NCI-H510A (cell line): ENCODE results near the gene GPR152.

Experiments used
- DNase-seq: peaks from one replicate; lab custom pipeline; 2025; lab: John Stamatoyannopoulos, UW

Gene GPR152

GRCh38 chr11:67464411-67465188, 12.1 kb upstream of the GPR152 start:
- DNase-seq = peak; percentile 33

DNA sequence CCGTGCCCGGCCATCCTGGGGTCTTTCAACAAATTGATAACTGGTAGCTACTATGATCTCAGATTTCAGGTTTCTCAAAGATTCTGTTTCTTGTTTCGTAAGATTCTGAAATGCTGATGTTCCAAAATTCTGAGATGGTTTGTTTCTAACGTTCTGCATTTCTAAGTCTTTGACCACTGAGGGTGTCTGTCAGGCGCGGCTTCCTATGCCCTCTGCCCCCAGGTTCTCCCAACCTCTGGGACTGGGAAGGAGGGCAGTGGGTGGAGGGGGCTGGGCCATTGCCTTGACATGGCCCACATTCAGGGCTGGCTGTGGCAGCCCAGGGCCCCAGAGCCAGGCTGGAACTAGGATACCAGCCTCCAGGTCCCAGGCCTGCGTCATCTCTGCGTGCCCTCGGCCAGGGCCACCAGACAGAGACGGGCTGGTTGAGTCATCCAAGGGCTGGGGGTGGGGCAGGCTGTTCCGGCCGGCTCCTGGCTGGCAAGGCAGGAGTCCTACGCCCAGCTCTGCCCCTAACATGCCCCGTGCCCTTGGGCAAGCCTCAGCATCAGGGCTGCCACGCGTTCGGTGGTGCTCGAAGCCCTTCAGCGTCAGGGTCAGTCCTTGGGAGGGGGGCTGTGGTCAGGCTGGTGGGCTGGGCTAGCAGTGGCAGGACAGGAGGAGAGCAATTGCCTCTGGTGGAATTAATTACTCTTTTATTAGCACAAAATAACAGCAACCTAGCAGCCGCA, 11.3 kb upstream of the GPR152 start:
- no peak for DNase-seq

DNA sequence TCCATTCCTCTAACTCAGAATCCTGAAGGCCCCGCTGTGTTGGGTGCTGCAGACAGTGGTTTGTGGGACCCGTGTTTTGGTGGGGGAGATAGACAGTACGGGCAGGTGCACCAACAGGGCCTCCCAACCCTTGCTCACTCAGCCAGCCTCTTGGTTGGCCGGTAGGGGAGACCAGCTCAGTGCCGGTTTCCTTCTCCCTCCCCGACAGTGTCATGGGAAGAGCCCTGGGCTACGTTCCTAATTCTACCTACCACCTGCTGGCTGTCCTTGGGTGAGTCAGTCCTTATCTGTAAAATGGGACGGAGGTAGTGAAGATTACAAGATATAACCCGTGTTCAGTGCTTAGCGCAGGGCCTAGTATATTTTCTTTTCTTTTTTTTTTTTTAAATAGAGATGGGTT, 10.7 kb upstream of the GPR152 start:
- DNase-seq = no peak

- DNase-seq = no peak
Observed at GRCh38 chr11:67458266-67458665, 5.7 kb upstream of the GPR152 start.

DNA sequence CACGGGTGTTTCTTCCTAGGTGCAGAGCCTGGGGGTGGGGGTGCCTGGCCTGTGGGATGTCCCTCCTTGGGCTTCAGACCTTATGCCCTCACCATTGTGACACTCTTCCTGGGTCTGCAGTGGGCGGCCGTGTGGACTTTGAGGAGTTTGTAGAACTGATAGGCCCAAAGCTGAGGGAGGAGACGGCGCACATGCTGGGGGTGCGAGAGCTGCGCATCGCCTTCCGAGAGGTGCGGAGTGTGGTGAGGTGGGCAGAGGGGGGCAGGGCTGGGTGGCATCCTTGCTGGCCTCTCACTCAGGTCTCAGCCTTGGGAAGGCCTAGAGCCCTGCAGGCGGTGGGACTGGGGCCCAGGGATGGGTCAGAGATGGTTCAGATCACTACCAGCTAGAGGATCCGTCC, 4.9 kb upstream of the GPR152 start:
- no peak for DNase-seq

- no peak for DNase-seq
Observed at GRCh38 chr11:67456068-67456705, 3.7 kb upstream of the GPR152 start.

GRCh38 chr11:67455054-67455453, 2.5 kb upstream of the GPR152 start, which contains the start of gene CABP4:
Gene CABP4 (plus strand): TSS chr11:67455354. CDS start chr11:67455424, 70 bp downstream.
- DNase-seq = no peak

GRCh38 chr11:67453816-67454732, 1.5 kb upstream of the GPR152 start:
- DNase-seq = no peak

GRCh38 chr11:67451658-67451976, 912 bp downstream of the GPR152 start:
- no peak for DNase-seq

GRCh38 chr11:67450796-67451657, 1.5 kb downstream of the GPR152 start:
- no peak for DNase-seq

DNA sequence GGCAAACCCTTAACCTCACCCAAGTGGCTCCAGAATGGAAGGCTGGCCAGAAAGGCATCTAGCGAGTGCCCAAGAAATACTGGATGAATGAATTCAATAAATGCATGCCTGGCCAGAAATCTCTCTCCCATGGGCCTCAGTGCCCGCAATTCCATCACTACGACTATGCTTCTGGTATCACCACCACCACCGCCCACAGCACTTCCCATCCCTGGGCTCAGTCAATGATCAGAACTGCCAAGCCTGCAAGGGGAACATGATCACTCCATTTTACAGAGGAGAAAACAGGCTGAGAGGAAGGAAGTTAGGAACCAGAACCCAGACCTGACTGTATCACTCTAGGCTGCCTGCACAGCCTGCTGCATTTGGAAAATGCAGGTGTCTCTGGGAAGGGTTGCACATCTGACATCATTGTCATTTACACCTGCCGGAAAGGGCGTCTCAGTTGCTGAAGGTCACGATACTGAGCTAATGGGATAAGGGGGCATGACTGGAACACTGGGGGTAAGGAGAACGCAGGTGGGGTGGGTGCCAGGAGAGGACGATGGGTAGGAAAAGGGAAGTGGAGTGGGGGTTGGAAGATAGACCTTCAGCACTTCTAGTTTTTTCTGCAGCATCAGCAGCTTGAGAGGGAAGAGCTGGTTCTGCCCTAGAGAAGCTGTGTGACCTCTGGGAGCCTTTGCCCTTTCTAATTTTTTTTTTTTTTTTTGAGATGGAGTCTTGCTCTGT, 3.2 kb downstream of the GPR152 start:
- DNase-seq = peak; percentile 53

GRCh38 chr11:67448220-67448609, 4.3 kb downstream of the GPR152 start:
- DNase-seq = no peak

DNA sequence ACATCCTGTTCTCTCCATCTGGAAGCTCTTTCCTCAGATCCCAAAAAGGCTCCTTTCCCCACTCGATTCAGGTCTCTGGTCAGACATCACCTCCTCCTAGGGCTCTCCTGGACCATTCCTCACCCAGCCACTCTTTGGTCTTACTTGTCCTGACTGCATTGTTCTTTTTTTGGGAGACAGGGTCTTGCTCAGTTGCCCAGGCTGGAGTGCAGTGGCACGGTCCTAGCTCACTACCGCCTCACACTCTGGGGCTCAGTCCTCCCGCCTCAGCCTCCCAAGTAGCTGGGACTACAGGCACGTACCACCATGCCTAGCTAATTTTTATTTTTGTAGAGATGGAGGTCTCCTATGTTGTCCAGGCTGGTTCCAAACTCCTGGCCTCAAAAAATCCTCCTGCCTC, 7.0 kb downstream of the GPR152 start:
- DNase-seq = no peak

DNA sequence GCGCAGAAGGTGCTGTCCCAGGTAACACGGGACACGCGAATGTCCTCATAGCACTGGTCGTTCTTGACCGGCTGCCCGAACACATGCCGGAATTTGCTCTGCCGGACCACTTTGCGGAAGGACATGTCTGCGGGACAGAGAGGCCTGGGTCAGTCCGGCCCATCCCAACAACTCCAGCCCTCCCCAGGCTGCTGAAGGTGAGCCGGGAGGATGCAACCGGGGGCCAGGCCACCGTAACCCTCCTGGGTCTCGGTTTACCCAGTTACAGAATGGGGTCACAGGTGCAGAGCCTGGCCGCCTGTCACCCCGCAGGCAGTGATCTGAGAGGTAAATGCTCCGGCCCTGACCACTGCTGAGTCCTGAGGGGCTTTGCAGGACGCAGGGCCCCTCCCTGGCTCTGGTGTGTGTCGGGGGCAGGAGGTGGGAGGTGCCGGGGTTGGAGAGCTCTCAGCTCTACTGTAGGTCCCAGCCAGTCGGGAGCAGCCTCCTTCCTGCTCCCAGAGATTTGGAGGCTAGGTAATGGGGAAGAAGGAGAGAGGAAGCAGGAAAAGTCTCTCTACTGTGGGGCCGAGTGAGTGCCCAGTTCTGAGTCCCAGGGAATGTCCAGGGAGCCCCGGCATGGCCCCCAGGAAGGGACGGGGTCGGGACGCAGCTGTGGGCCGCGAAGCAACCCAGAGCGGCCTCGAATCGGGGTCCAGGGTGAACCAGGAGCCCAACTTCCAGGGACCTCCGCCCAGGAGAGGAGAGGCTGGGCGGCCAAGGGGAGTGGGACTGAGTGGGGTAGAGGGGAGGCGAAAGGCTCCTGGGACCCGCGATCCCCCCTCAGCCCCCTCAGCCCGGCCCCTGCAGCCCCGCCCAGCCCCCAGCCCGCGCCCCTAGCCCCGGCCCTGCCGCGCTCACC, 9.8 kb downstream of the GPR152 start:
- DNase-seq = no peak

DNA sequence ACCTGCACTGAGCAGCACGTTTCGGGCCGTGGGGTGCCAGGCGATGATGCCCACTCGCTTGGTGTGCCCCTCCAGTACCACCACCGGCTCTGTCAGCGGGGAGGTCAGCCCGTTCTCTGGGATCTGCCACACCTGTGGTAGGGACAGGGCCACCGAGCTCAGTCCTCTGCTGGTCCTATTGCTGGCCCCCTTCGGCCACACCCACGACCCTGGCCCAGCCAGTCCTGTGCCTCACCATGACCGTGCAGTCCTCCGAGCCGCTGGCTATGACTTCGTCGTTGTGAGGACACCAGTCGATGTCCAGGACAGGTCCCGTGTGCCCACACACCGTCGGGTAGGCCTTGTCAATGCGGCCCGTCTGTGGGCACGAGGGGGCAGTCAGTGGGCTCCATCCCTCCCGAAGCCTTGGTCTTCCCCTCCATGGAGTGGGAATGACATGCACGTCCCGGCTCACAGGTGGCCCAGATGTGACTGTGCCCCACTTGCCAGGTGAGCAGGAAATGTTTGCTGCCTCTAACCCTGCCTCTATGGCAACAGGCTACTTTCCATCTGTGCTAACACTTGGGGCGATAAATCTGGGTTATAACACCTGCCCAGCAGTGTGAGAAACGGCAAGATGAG, 10.7 kb downstream of the GPR152 start:
- DNase-seq = no peak

- DNase-seq = no peak
Observed at GRCh38 chr11:67441098-67441563, 11.4 kb downstream of the GPR152 start.

GRCh38 chr11:67440229-67441097, 12.1 kb downstream of the GPR152 start:
- DNase-seq = no peak
